Dedifferentiated amniotic fluid mesenchymal stem cell (primary cell): ENCODE measurements around the gene TSPYL1.
"Not testable (repeated sequence)": the region's sequence is repeated elsewhere in the genome, so short reads cannot be mapped to it uniquely, and the experiment has no call there.

Experiments
- DNase-seq: peaks from one replicate; pipeline ENCODE4 v3.0.0-alpha.2; 2016; ENCODE audit errors: extremely low spot score

Gene TSPYL1

GRCh38 chr6:116279232-116280160 is at the start of gene TSPYL1:
TSPYL1 (minus strand) TSS chr6:116279930; CDS start chr6:116279830, 100 bp downstream.
- peak; percentile 99 for DNase-seq

- DNase-seq = peak; percentile 78
These were observed 49.4 kb upstream of the TSPYL1 start for GRCh38 chr6:116329156-116329555.

GRCh38 chr6:116328528-116328903 is 48.8 kb upstream of the TSPYL1 start:
- DNase-seq = no peak

- DNase-seq = no peak
These were observed 48.2 kb upstream of the TSPYL1 start for GRCh38 chr6:116327803-116328527.

GRCh38 chr6:116326996-116327395 is 47.3 kb upstream of the TSPYL1 start:
- DNase-seq = no peak

- no peak for DNase-seq
These were observed 46.5 kb upstream of the TSPYL1 start for GRCh38 chr6:116326181-116326671.

- DNase-seq = not testable (repeated sequence)
These were observed 46.0 kb upstream of the TSPYL1 start for GRCh38 chr6:116325634-116326132.

- no peak for DNase-seq
These were observed 44.1 kb upstream of the TSPYL1 start for GRCh38 chr6:116323863-116324262.

- DNase-seq = not testable (repeated sequence)
These were observed 42.2 kb upstream of the TSPYL1 start for GRCh38 chr6:116321933-116322332.

- no peak for DNase-seq
These were observed 37.2 kb upstream of the TSPYL1 start for GRCh38 chr6:116316772-116317467.

GRCh38 chr6:116314878-116315277 is 35.1 kb upstream of the TSPYL1 start:
- no peak for DNase-seq

GRCh38 chr6:116314218-116314617 is 34.5 kb upstream of the TSPYL1 start:
- DNase-seq = no peak

GRCh38 chr6:116313101-116313776 is 33.5 kb upstream of the TSPYL1 start:
- DNase-seq = no peak

- DNase-seq = no peak
These were observed 29.9 kb upstream of the TSPYL1 start for GRCh38 chr6:116309657-116310056.

GRCh38 chr6:116309001-116309400 is 29.3 kb upstream of the TSPYL1 start:
- DNase-seq = no peak

GRCh38 chr6:116307633-116308032 is 27.9 kb upstream of the TSPYL1 start:
- no peak for DNase-seq

GRCh38 chr6:116307001-116307400 is 27.3 kb upstream of the TSPYL1 start:
- DNase-seq = no peak

- DNase-seq = no peak
These were observed 24.9 kb upstream of the TSPYL1 start for GRCh38 chr6:116304538-116305097.

GRCh38 chr6:116301104-116301503 is 21.4 kb upstream of the TSPYL1 start:
- DNase-seq = no peak

GRCh38 chr6:116300566-116300965 is 20.8 kb upstream of the TSPYL1 start:
- no peak for DNase-seq

GRCh38 chr6:116298973-116299372 is 19.2 kb upstream of the TSPYL1 start:
- no peak for DNase-seq
